Neural progenitor cell (in vitro differentiated cells): Measurements from ENCODE around the gene CYP26C1. TPM values are rescaled to one million over a fixed set of nuclear protein-coding genes. Genes with fewer than 3 reads are reported as not detected.

Experiments used
- DNase-seq: peaks from one replicate; pipeline ENCODE4 v3.0.0-alpha.2; 2016; ENCODE audit warnings: low spot score
- H2AFZ ChIP-seq: fragments of 200-600 bp; sonication (generic); replicated peaks from 2 replicates; pipeline ENCODE4 v1.6.1; 2016; ENCODE audit warnings: antibody characterized with exemption
- H3F3A ChIP-seq: fragments of 200-600 bp; sonication (generic); 2 replicates; pipeline ENCODE4 v1.6.1; 2016; ENCODE audit warnings: antibody characterized with exemption, low read depth
- H3K27ac ChIP-seq: fragments of 200-600 bp; sonication (generic); 2 replicates; pipeline ENCODE4 v1.5.1; 2016; ENCODE audit warnings: mild to moderate bottlenecking
- H3K27me3 ChIP-seq: fragments of 200-600 bp; sonication (generic); 2 replicates; pipeline ENCODE4 v1.6.1; 2016; ENCODE audit warnings: mild to moderate bottlenecking, moderate library complexity
- H3K36me3 ChIP-seq: fragments of 200-600 bp; sonication (generic); 2 replicates; pipeline ENCODE4 v1.5.1; 2016
- H3K4me1 ChIP-seq: fragments of 200-600 bp; sonication (generic); 2 replicates; pipeline ENCODE4 v1.6.1; 2016; ENCODE audit warnings: mixed run types
- H3K4me2 ChIP-seq: fragments of 200-600 bp; sonication (generic); 2 replicates; pipeline ENCODE4 v1.6.1; 2016
- H3K4me3 ChIP-seq: fragments of 200-600 bp; sonication (generic); 2 replicates; pipeline ENCODE4 v1.5.1; 2016
- H3K79me2 ChIP-seq: fragments of 200-600 bp; sonication (generic); 2 replicates; pipeline ENCODE4 v1.6.1; 2016; ENCODE audit warnings: low read depth
- H3K9ac ChIP-seq: fragments of 200-600 bp; sonication (generic); 2 replicates; pipeline ENCODE4 v1.6.1; 2016
- H3K9me3 ChIP-seq: fragments of 200-600 bp; sonication (generic); 2 replicates; pipeline ENCODE4 v1.5.1; 2016; ENCODE audit warnings: low read depth
- H4K20me1 ChIP-seq: fragments of 200-600 bp; sonication (generic); 2 replicates; pipeline ENCODE4 v1.6.1; 2016; ENCODE audit warnings: low read depth
- H3K27ac Mint-ChIP-seq: 3 replicates; pipeline ENCODE4 v1.8.0; 2021; ENCODE audit warnings: mixed read lengths
- H3K27me3 Mint-ChIP-seq: 2 replicates; pipeline ENCODE4 v1.8.0; 2022; ENCODE audit warnings: low read depth, mild to moderate bottlenecking, inconsistent platforms, moderate library complexity, mixed read lengths; ENCODE audit not compliant: insufficient read depth
- H3K36me3 Mint-ChIP-seq: 3 replicates; pipeline ENCODE4 v1.8.0; 2021; ENCODE audit warnings: mixed read lengths
- H3K4me1 Mint-ChIP-seq: 3 replicates; pipeline ENCODE4 v1.8.0; 2021; ENCODE audit warnings: mixed read lengths
- H3K4me3 Mint-ChIP-seq: 3 replicates; pipeline ENCODE4 v1.8.0; 2021; ENCODE audit warnings: mild to moderate bottlenecking, moderate library complexity, mixed read lengths
- H3K9me3 Mint-ChIP-seq: 3 replicates; pipeline ENCODE4 v1.8.0; 2020; ENCODE audit warnings: mixed read lengths
- CTCF ChIP-seq: fragments of 200-600 bp; sonication (generic); IDR thresholded peaks from 2 replicates; pipeline ENCODE4 v1.5.1; 2017; ENCODE audit warnings: antibody characterized with exemption, mild to moderate bottlenecking
- EZH2 ChIP-seq: fragments of 200-600 bp; sonication (generic); IDR thresholded peaks from 2 replicates; pipeline ENCODE4 v1.6.1; 2017; ENCODE audit warnings: antibody characterized with exemption, mild to moderate bottlenecking, moderate library complexity
- EZH2phosphoT487 ChIP-seq: fragments of 200-600 bp; sonication (generic); IDR thresholded peaks from 2 replicates; pipeline ENCODE4 v1.6.1; 2017; ENCODE audit warnings: antibody characterized with exemption
- total RNA-seq: library from RNA; depleted of rRNA; stranded (reverse); fragments of >200 nt; gene quantifications from 2 replicates; pipeline ENCODE4 v1.2.3, GENCODE V29; 2015; ENCODE audit warnings: low replicate concordance

Gene CYP26C1
- total RNA-seq, 1 donor from 2014 or later, result 0.04 TPM

- H3K4me3 ChIP-seq, result no peak overlapping the region
- H3F3A ChIP-seq, result no peaks in the 10 kb centered on the region
- no peaks in the 10 kb centered on the region for H3K27me3 ChIP-seq
- no peak overlapping the region for H3K27ac Mint-ChIP-seq
- no peaks in the 10 kb centered on the region for H3K9me3 ChIP-seq
- H3K4me2 ChIP-seq, result no peak overlapping the region
- H3K9ac ChIP-seq, result no peak overlapping the region
- peaks cover 18% of the 10 kb centered on the region for H3K4me1 ChIP-seq
- peaks cover 8% of the 10 kb centered on the region for H3K36me3 Mint-ChIP-seq
- no peaks in the 10 kb centered on the region for H3K36me3 ChIP-seq
- H3K4me3 Mint-ChIP-seq, result no peak overlapping the region
- no peak overlapping the region for H3K27ac ChIP-seq
- no peaks in the 10 kb centered on the region for H3K27me3 Mint-ChIP-seq
- no peaks in the 10 kb centered on the region for H3K4me1 Mint-ChIP-seq
- DNase-seq, result no peak
- peaks cover under 1% of the 10 kb centered on the region for H3K9me3 Mint-ChIP-seq
- H4K20me1 ChIP-seq, result no peaks in the 10 kb centered on the region
- H2AFZ ChIP-seq, result no peak overlapping the region
- TF ChIP-seq EZH2, result no peak
- TF ChIP-seq EZH2phosphoT487, result no peak
- TF ChIP-seq CTCF, result no peak
- no peaks in the 10 kb centered on the region for H3K79me2 ChIP-seq
Observed at GRCh38 chr10:93032105-93032808, 28.3 kb upstream of the CYP26C1 start.

- Mint-ChIP-seq H3K4me3 (no peak overlapping the region), H3K9me3 (no peaks in the 10 kb centered on the region), H3K27ac (no peak overlapping the region), H3K4me1 (no peaks in the 10 kb centered on the region), H3K27me3 (no peaks in the 10 kb centered on the region), H3K36me3 (peaks cover 4% of the 10 kb centered on the region)
- Histone ChIP-seq H3K27me3 (no peaks in the 10 kb centered on the region), H2AFZ (no peak overlapping the region), H3K9ac (no peak overlapping the region), H3K36me3 (no peaks in the 10 kb centered on the region), H3K4me3 (no peak overlapping the region), H3K27ac (no peak overlapping the region), H3K79me2 (no peaks in the 10 kb centered on the region), H3K4me2 (no peak overlapping the region), H3K4me1 (peaks cover 18% of the 10 kb centered on the region), H3F3A (no peaks in the 10 kb centered on the region), H3K9me3 (no peaks in the 10 kb centered on the region), H4K20me1 (no peaks in the 10 kb centered on the region)
- no peak for DNase-seq
- TF ChIP-seq EZH2 (no peak), EZH2phosphoT487 (no peak), CTCF (no peak)
Observed at GRCh38 chr10:93032809-93033137, 27.8 kb upstream of the CYP26C1 start.

GRCh38 chr10:93034426-93034825, 26.2 kb upstream of the CYP26C1 start:
- no peaks in the 10 kb centered on the region for H3K79me2 ChIP-seq
- DNase-seq, result no peak
- no peak overlapping the region for H3K4me3 Mint-ChIP-seq
- H4K20me1 ChIP-seq, result no peaks in the 10 kb centered on the region
- no peaks in the 10 kb centered on the region for H3K9me3 Mint-ChIP-seq
- TF ChIP-seq EZH2phosphoT487 (no peak), EZH2 (no peak), CTCF (no peak)
- H2AFZ ChIP-seq, result no peak overlapping the region
- no peak overlapping the region for H3K4me2 ChIP-seq
- no peaks in the 10 kb centered on the region for H3K27me3 Mint-ChIP-seq
- no peak overlapping the region for H3K4me3 ChIP-seq
- H3F3A ChIP-seq, result peaks cover 3% of the 10 kb centered on the region
- H3K27ac Mint-ChIP-seq, result no peak overlapping the region
- H3K4me1 ChIP-seq, result peaks cover 18% of the 10 kb centered on the region
- H3K4me1 Mint-ChIP-seq, result no peaks in the 10 kb centered on the region
- no peaks in the 10 kb centered on the region for H3K36me3 ChIP-seq
- no peak overlapping the region for H3K9ac ChIP-seq
- H3K9me3 ChIP-seq, result no peaks in the 10 kb centered on the region
- H3K27me3 ChIP-seq, result no peaks in the 10 kb centered on the region
- H3K36me3 Mint-ChIP-seq, result peaks cover 2% of the 10 kb centered on the region
- H3K27ac ChIP-seq, result no peak overlapping the region
